ENCODE data around the gene ASTL.

DNA sequence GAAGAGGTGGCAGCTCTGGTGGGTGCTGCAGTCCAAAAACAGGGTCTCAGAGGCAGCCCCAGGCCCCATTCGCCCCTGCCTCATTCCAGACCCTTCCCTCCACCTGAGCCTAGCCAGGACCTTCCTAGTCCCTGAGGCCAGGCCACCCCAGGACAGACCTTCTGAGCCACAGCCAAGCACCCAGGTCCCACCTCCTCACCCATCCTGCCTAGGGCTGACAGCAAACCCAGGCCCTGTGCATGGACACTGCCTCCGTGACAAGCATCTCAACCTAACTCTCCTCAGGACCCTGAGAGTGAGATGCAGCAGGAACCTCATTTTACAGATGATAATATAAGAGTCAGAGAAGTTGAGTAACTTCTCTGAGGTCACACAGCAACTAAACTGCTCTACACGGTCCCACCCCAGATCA is 37.4 kb downstream of the ASTL start:
- TF ChIP-seq, protein P1, sequence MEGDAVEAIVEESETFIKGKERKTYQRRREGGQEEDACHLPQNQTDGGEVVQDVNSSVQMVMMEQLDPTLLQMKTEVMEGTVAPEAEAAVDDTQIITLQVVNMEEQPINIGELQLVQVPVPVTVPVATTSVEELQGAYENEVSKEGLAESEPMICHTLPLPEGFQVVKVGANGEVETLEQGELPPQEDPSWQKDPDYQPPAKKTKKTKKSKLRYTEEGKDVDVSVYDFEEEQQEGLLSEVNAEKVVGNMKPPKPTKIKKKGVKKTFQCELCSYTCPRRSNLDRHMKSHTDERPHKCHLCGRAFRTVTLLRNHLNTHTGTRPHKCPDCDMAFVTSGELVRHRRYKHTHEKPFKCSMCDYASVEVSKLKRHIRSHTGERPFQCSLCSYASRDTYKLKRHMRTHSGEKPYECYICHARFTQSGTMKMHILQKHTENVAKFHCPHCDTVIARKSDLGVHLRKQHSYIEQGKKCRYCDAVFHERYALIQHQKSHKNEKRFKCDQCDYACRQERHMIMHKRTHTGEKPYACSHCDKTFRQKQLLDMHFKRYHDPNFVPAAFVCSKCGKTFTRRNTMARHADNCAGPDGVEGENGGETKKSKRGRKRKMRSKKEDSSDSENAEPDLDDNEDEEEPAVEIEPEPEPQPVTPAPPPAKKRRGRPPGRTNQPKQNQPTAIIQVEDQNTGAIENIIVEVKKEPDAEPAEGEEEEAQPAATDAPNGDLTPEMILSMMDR (IDR thresholded peaks at IDR 0.05) = no peak
- TF ChIP-seq POLR2A (IDR thresholded peaks at IDR 0.05) = no peak

Data from body of pancreas (tissue), 4 donors.